Measurements from ENCODE around the gene PRIMPOL.
"Not testable (repeated sequence)": the region's sequence is repeated elsewhere in the genome, so short reads cannot be mapped to it uniquely, and the experiment has no call there.

PRIMPOL gene

GRCh38 chr4:184649026-184649970, at the start of gene PRIMPOL, which contains the start of gene CASP3:
PRIMPOL (plus strand) TSS chr4:184649738; CDS start chr4:184657141, 7,403 bp downstream.
CASP3 (minus strand) TSS chr4:184649447; CDS start chr4:184638453, 10,994 bp downstream.
- peak; percentile 89 for DNase-seq (ENCODE audit: low spot score)

GRCh38 chr4:184600982-184601381, 48.6 kb upstream of the PRIMPOL start:
- not testable (repeated sequence) for DNase-seq (ENCODE audit: low spot score)

GRCh38 chr4:184602857-184603256, 46.7 kb upstream of the PRIMPOL start:
- not testable (repeated sequence) for DNase-seq (ENCODE audit: low spot score)

- DNase-seq (ENCODE audit: low spot score): not testable (repeated sequence)
Measured at GRCh38 chr4:184607429-184607828, 42.1 kb upstream of the PRIMPOL start.

GRCh38 chr4:184612074-184612473, 37.5 kb upstream of the PRIMPOL start:
- no peak for DNase-seq (ENCODE audit: low spot score)

- DNase-seq (ENCODE audit: low spot score): no peak
Measured at GRCh38 chr4:184613405-184613804, 36.1 kb upstream of the PRIMPOL start.

GRCh38 chr4:184614509-184614908, 35.0 kb upstream of the PRIMPOL start:
- DNase-seq (ENCODE audit: low spot score): no peak

GRCh38 chr4:184616168-184616567, 33.4 kb upstream of the PRIMPOL start:
- not testable (repeated sequence) for DNase-seq (ENCODE audit: low spot score)

- DNase-seq (ENCODE audit: low spot score): no peak
Measured at GRCh38 chr4:184616633-184617551, 32.6 kb upstream of the PRIMPOL start.

GRCh38 chr4:184617600-184618196, 31.8 kb upstream of the PRIMPOL start:
- DNase-seq (ENCODE audit: low spot score): no peak

GRCh38 chr4:184620212-184620867, 29.2 kb upstream of the PRIMPOL start:
- DNase-seq (ENCODE audit: low spot score): no peak

GRCh38 chr4:184621518-184621917, 28.0 kb upstream of the PRIMPOL start:
- no peak for DNase-seq (ENCODE audit: low spot score)

GRCh38 chr4:184624504-184624903, 25.0 kb upstream of the PRIMPOL start:
- not testable (repeated sequence) for DNase-seq (ENCODE audit: low spot score)

- DNase-seq (ENCODE audit: low spot score): no peak
Measured at GRCh38 chr4:184624972-184625554, 24.5 kb upstream of the PRIMPOL start.

GRCh38 chr4:184625783-184626596, 23.5 kb upstream of the PRIMPOL start:
- DNase-seq (ENCODE audit: low spot score): not testable (repeated sequence)

- no peak for DNase-seq (ENCODE audit: low spot score)
Measured at GRCh38 chr4:184628103-184628502, 21.4 kb upstream of the PRIMPOL start.

GRCh38 chr4:184632842-184633241, 16.7 kb upstream of the PRIMPOL start:
- DNase-seq (ENCODE audit: low spot score): no peak

GRCh38 chr4:184635381-184635780, 14.2 kb upstream of the PRIMPOL start:
- DNase-seq (ENCODE audit: low spot score): no peak

GRCh38 chr4:184636144-184636543, 13.4 kb upstream of the PRIMPOL start:
- no peak for DNase-seq (ENCODE audit: low spot score)

GRCh38 chr4:184636897-184637296, 12.6 kb upstream of the PRIMPOL start:
- no peak for DNase-seq (ENCODE audit: low spot score)

Data from SW480 (cell line).